ENCODE data around the gene PCTP. TPM values are rescaled to one million over a fixed set of nuclear protein-coding genes. Genes with fewer than 3 reads are reported as not detected.

Gene PCTP
- total RNA-seq, 1 donor from 2014 or later: 22.2 TPM

DNA sequence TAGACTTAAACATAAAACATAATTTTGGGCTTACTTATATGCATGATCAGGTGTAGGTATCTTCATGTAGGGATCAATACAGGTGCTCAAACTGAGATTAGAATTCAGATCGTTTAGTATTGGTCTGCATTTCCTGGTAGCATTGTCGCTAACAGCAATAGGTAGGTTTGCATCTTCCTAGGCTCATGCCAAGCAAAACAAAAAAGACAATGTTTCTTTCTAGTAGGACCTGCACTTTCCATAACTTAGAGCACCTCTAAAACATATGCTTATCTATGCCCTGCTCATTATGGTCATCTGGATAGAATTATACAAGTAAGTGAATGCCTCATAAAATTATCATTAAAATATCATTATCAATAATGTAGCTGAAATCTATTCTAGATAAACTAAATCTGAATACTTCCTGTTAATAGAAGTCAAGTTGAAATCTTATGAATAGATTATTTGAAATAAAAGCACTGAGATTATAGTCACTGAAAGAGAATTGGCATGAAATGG lies 26.7 kb downstream of the PCTP start:
- intact Hi-C loops (cut with micrococcal nuclease): no loop called here
- DNase-seq (no peak), ATAC-seq (no peak)

DNA sequence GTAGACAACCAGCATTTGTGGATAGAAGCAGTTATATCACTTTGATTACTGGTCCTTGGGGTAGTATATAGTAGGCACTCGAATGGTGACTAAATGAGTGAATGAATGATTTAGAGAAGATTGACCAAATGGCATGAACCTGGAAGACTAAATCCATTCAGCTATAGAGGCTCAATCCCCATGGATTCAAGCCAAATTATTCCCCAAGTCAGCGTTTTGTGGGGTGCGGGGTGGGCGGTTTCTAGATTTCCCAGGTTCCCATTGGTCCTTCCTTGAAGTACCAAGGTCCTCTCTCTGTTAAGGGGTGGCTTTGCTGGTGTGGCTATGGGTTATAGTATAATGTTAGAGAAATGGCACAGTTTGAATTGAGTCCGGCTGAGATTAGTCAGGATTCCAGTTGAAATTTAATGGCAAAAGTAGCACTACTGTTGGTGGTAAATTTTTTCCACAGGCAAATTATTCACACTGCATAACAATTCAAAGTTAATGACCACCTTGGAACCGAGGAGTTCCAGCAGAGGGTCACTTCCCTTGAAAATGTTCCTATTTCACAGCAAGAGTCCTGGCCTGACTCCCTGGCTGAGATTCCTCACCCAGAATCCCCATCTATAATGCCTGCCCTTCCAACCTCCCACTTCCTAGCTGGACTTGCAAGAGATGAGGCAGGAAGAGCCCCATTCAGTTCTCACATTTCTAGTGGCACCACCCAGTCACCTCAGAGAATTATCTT lies 27.7 kb downstream of the PCTP start:
- DNase-seq (no peak), ATAC-seq (no peak)
- intact Hi-C loops (cut with micrococcal nuclease): no loop called here

DNA sequence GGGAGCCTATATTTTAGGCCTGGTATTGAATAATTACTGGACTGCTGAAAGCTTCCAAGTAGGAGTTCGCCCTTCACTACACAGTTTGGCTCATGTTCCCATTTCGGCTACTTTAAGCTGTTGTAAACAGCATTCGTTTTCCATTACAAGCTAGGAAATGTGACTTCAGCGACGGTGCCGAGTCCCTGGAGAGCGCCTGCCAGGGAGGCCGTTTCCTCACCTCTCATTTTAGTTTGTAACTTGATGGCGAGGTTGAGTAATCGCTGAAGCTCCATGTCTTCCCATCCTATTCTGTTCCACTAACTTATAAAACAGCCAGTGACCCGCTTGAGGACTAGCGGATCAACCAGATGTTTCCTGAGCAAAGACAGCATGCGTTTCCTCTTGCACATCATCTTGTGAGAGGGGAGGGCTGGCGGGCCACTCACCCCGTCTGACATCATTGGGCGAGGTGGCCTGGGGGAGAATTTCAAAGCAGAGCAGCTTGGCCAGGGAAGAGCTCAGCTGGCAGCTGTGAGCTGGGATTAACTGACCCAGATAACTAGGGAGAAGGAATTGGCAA lies 32.9 kb downstream of the PCTP start:
- ATAC-seq (peak; percentile 95), DNase-seq (peak; percentile 86)
- intact Hi-C loops (cut with micrococcal nuclease): no loop called here

DNA sequence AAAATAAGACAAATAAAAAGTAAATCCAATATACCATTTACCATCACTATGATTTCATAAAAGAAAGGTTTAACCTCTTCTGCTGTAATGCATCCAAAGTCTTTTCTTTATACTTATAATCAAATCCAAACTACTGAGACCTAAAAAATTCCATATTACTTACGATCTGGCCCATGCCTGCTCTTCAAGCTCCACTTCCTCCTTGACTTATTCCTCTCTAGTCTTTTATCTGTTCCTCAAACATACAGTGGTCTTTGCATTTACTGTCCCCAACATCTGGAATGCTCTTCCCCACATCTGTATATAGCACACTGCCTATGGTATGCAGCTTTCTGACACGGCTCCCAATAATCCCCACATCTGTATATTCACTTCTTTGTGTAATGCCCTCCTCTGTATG lies 33.8 kb downstream of the PCTP start:
- intact Hi-C loops (cut with micrococcal nuclease): no loop called here
- ATAC-seq: no peak
- DNase-seq: no peak

DNA sequence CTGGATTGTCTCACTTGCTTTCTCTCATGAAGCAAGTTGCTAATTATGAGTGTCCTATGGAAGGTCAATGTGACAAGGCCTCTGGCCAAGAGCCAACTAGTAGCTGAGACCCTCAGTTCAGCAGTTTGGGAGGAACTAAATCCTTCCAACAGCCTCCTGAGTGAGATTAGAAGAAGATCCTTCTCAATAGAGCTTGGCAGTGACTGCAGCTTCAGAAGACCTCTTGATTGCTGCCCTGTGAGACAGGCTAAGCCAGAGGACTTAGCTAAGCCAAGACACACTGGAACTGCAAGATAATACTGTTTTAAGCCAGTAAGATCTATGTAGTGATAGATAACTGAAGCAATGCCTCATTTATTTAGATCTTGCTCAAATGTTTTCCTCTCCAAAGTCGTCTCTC lies 34.3 kb downstream of the PCTP start:
- DNase-seq: no peak
- intact Hi-C loops (cut with micrococcal nuclease): no loop called here
- no peak for ATAC-seq

DNA sequence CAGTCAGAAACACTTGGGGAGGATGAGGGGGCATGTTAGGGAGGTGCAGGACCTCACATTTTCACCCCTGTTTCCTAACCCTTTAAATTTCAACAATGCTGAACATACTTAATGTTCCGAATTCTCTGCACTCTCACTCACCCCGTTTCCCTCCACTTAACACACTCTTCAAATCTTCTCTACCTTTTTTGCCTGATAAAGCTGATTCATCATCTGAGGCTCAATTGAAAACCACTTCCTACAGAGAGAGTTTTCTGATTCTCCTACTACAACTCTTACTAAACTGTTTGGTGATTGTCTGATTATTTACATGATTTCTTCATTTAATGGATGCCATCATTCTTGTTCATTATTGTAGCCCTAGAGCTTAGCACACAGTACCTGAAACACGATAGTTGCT lies 42.4 kb downstream of the PCTP start:
- no peak for DNase-seq
- intact Hi-C loops (cut with micrococcal nuclease): no loop called here
- ATAC-seq: no peak

DNA sequence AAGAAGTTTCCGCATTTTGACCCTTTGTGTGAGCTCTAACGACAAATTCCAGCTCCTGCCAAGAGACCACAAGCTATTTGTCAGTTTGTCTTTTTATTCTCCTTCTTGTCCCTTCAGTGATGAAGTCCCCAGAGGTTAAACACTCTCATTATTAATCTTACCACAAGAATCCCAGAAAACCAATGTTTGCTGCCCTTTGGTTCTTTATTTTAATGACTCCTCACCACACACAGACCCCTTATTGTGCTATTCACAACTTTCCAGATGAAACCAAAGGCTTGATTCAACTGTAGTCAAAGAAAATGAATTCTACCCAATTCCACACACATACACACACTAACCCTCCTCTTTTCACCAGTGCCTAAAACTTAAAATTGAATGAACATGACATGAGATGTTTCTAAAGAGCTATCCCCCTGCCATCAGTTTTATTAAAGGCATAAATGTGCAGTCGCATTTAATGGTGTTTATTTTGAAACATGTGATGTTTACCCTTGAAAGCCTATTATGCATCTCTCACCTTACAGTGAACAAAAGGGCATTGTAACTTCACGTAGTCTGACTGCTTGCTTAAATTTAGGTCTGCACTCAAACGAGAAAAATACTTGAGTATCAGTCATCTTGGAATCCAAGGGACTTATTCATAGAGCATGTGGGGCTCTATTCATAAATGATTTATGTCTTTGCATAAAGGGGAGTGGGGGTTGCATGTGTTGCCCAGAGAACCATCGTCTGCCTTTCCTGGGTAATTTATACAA lies 44.1 kb downstream of the PCTP start:
- intact Hi-C loops (cut with micrococcal nuclease): no loop called here

DNA sequence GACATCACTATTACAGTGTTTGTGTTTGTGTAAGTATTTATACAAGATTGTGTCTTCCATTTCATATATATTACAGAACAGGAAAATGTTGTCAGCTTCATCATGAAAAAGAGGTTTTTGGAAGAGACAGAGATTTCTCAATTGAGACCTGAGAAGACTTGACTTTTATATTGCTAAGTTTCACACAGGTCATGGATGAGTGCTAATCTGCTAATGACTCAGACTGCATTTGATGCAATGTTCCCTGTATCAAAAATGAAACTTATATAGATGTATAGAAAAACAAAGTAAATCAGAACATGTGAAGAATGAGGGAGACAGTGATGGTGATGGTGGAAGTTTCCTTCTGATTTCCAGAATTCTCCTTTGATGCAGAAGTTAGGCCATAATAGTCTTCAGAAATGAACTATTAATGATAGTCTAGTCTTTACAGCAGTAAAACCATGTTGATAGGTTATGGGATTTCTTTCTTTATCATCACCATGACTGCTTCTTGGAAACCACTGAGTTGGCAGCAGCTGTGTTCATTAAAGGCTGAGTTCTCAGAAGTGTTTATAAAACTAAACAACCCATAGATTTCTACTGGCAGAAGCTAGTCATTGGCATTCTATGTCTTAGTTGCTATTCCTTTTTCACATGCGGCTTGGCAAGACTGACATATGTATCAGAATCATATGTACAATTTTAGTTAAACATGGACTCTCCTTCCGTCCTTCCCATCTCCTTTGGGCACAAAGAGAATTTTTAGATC lies 56.1 kb downstream of the PCTP start:
- intact Hi-C loops (cut with micrococcal nuclease): no loop called here
- ATAC-seq: no peak
- no peak for DNase-seq

More for the DNA sequence above, 44.1 kb downstream of the PCTP start:
- DNase-seq (no peak), ATAC-seq (no peak)

DNA sequence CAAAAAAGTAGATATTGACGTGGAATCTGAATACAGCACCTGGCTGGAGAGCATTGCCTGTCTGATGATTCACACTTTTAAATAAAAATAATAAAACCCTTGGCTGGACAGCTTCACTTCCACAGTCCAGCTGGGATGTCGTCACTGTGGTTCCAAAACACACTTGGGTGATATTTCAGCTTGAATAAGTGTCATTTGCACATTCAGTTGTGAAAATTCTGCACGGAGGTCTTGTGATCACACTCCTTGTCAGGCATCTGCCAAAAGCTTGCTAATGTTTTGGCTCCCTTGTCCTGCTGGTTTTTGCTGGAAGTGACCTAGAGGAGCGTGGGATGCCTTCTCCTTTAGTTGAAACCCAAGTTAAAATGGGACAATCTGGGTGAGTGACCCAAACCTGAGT lies 60.7 kb downstream of the PCTP start:
- intact Hi-C loops (cut with micrococcal nuclease): no loop called here
- ATAC-seq (peak; percentile 66), DNase-seq (peak; percentile 18)

DNA sequence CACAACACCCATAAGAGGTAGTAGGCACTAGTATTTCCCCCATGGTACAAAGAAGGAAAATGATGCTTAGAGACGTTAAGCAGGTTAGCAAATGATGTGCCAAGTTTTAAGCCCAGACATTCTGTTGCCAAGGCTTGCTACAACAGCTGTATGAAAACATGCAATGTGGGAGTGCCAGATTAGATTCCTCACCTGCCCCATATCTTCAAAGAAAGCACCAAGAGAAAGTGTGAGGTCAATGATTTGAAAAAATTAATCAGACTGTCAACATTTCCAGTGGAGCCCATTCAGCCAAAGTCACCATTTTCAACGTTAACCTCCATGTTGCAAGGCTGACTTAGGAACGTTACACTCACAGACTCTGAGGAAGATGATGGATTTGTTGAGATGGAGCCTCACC lies 61.5 kb downstream of the PCTP start:
- no peak for ATAC-seq
- no peak for DNase-seq
- intact Hi-C loops (cut with micrococcal nuclease): no loop called here

DNA sequence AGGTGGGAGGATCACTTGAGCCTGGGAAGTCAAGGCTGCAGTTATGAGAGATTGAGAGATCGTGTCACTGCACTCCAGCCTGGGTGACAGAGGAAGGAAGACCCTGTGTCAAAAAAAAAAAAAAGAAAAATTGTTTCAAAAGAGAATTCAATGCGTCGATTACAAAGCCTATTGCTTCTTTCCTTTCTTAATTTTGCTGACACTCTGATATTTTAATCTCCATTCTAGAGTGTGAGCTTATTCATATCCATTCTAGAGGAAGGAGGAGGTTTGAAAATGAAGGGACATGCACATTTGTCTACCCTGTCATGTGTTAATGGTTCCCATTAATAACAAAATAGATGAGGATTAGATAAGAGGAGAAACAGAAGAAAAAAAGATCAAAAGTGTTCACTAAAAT lies 63.1 kb downstream of the PCTP start:
- DNase-seq (no peak), ATAC-seq (no peak)
- intact Hi-C loops (cut with micrococcal nuclease): no loop called here

DNA sequence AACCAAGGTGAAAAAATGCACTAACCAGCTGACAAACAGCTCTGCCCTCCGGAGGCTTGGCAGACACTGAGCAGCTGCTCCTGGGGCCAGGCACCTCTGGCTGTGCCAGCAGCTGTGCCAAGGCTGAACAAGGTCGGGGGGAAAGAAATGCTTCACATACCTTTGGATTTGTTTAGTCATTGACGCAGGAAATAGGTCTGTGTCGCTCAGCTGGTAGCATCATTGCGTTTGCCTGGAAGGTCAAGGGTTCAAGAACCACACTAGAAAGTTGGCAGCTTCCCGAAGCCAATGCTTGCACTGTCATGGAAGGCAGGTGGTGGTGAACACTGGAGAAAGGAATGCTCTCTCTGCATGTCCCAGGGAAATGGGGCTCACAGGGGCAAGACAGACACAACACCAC lies 63.5 kb downstream of the PCTP start:
- peak; percentile 69 for DNase-seq
- peak; percentile 89 for ATAC-seq
- intact Hi-C loops (cut with micrococcal nuclease): no loop called here

DNA sequence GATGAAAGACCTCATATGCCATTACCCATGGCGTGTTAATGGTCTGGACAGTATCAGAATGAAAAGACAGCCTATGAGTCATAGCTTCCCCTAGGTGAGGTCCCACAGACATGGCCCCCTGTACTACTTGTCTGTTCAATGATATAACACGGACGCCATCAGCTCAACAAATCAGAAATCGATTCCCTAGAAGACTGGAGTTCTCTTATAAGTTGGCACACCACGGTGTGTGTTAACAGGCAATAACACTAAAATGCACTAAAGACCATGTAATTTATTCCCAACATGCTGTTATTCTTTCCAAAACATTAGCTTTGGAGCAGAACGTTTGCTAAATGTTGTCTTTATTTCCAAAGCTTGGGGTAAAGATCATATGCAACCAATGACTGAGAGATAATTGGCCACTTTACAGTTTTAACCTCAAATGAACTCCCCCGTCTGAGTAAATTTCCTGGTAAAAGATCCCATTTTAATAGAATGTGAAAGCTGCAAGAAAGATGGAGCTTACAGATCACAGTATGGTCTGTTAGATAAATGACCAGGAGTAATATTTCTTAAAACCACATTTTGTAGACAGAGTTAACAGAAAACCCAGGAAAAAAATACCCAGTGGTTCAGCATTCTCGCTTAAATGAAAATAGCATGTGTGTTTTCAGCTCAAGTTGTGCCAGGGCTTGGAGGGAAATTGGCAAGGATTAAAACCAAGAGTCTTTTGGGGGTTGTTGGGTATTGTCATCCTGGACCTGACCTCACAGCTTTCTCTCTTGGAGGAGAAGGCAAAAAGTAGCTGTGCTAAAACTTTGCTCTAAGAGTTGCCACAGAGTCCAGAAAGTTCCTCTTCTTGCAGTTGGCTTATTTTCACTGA lies 65.9 kb downstream of the PCTP start:
- DNase-seq (no peak), ATAC-seq (no peak)
- intact Hi-C loops (cut with micrococcal nuclease): no loop called here

DNA sequence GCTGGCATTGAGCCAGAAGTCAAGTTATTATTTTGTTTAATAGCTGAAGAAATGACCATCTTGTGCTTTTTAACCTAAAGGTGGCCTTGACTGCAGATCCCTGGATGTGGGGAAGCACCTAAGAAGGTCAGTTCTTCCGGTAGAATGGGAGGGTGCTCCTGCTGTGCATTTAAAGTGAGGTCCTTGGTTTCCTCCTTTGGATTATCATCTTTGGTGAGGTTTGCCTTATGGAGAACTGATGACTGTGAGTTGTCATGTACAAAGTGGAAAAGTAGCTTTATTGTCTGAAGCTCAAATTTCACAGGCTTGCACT lies 66.5 kb downstream of the PCTP start:
- intact Hi-C loops (cut with micrococcal nuclease): no loop called here
- ATAC-seq (no peak), DNase-seq (no peak)

DNA sequence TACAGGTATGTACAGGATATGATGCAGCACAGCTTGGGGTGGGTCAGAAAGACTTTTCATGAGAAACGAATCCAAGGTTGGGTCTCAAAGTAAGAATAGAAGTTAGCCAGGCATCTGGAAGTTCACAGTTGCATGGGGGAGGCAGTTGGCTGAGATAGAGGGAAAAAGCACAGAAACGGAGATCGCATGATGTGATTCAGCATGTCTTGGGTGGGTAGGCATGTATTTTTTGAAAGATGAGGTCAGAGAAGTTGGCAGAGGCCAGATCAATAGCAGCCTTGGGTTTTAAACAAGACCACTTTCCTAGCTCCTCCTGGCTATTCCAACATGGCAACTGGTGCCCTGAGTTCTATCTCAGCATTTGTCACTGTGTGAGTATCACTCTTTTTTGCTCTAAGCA lies 67.2 kb downstream of the PCTP start:
- DNase-seq: no peak
- ATAC-seq: no peak
- intact Hi-C loops (cut with micrococcal nuclease): no loop called here

DNA sequence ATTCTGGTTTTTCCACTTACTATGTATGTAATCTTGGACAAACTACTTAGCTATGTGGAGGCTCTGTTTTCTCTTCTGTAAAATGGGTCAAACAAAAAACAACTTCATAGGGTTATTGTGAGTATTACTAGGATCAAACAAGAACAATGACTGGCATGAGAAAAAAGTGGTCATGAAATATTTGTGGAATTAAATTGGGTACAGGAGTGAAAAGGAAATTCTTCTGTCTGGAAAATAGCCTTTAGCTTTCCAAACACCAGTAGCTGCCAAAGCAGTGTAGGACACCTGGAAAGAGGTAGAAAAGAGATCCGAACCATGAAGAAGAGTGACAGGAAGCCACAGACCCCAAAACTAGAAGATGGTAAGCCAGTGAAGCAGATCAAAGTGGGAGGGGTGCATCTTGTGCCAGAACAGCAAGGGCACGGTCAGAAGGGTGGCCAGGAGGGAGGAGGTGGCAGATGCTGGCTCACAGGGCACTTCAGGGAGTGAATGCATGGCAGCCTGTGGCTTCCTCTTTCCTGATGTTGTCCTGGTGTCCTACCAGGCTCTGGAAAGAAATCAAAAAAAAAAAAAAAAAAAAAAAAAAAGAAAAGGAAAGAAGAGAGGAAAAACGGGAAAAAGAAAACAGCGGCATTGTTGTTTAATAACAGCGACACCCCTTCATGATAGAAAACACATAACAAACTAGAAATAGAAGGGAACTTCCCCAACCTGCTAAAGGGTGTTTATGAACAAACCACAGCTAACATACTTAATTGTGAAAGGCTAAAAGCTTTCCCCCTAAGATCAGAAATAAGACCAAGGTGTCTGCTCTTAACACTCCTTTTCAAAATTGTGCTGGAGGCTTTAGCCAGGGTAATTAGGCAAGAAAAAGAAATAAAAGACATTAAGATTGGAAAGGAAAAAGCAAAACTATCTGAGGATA lies 67.9 kb downstream of the PCTP start:
- intact Hi-C loops (cut with micrococcal nuclease): no loop called here
- ATAC-seq (no peak), DNase-seq (peak; percentile 17)

DNA sequence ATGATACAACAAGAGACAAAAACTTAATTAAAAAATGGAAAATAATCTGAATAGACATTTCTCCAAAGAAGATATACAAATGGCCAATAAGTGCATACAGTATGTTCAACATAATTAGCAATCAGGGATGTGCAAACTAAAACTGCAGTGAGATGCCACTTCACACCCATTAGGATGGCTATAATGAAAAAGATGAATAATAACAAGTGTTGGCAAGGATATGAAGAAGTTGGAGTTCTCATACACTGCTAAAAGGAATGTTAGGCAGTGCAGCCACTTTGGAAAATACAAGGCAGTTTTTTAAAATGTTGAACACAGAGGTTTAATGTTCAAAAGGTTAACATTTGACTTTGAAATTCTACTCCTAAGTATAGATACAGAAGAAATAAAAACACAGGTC lies 69.8 kb downstream of the PCTP start:
- ATAC-seq: no peak
- no peak for DNase-seq
- intact Hi-C loops (cut with micrococcal nuclease): no loop called here

DNA sequence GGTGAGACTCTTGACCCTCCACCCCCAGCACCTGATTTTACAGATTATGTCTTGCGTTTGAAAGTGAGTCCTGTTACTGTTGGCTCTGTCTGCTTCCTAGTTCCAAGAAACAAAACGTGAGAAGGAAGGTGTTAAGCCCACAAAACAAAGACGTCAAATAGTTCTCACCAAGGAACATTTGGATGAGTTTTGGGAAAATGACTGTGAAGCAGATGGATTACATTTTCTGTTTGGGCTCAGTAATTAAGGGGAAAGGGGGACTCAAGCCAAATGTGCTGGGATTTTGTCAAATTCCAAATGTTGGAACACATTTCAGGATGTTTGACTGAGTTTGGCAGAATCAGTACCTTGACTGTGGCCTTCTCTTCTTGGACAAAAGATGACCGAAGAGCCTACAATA lies 71.2 kb downstream of the PCTP start:
- intact Hi-C loops (cut with micrococcal nuclease): no loop called here
- ATAC-seq (peak; percentile 48), DNase-seq (no peak)
